ENCODE results near the gene JAKMIP2. TPM values are rescaled to one million over a fixed set of nuclear protein-coding genes. Genes with fewer than 3 reads are reported as not detected.
"Not testable (repeated sequence)": the region's sequence is repeated elsewhere in the genome, so short reads cannot be mapped to it uniquely, and the experiment has no call there.

JAKMIP2 gene
- total RNA-seq, 6 experiments from 2014 or later, result 0.07 to 0.56 (median 0.31) TPM

- TF ChIP-seq, protein P1, sequence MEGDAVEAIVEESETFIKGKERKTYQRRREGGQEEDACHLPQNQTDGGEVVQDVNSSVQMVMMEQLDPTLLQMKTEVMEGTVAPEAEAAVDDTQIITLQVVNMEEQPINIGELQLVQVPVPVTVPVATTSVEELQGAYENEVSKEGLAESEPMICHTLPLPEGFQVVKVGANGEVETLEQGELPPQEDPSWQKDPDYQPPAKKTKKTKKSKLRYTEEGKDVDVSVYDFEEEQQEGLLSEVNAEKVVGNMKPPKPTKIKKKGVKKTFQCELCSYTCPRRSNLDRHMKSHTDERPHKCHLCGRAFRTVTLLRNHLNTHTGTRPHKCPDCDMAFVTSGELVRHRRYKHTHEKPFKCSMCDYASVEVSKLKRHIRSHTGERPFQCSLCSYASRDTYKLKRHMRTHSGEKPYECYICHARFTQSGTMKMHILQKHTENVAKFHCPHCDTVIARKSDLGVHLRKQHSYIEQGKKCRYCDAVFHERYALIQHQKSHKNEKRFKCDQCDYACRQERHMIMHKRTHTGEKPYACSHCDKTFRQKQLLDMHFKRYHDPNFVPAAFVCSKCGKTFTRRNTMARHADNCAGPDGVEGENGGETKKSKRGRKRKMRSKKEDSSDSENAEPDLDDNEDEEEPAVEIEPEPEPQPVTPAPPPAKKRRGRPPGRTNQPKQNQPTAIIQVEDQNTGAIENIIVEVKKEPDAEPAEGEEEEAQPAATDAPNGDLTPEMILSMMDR (IDR thresholded peaks at IDR 0.05), result no peak
- TF ChIP-seq POLR2A (IDR thresholded peaks at IDR 0.05), result no peak
- no peak overlapping the region for H3K27ac ChIP-seq
- WGBS (ENCODE audit: insufficient coverage, low coverage, low lambda C conversion rate, missing lambda C conversion rate), result 74% methylated on average over 3 of the region's 3 CpGs
- no peaks in the 10 kb centered on the region for H3K36me3 ChIP-seq
- no peak for ATAC-seq
- no peak overlapping the region for H3K4me3 ChIP-seq
- no peaks in the 10 kb centered on the region for H3K27me3 ChIP-seq
- intact Hi-C loops (cut with DNase I), result no loop called here
- H3K4me1 ChIP-seq, result peaks cover 0 to 15% (median 0%) of the 10 kb centered on the region in 4 donors
- DNase-seq, result no peak
- no peaks in the 10 kb centered on the region for H3K9me3 ChIP-seq
These were observed 139.9 kb downstream of the JAKMIP2 start for GRCh38 chr5:147642666-147643065.

GRCh38 chr5:147639321-147639720 lies 143.2 kb downstream of the JAKMIP2 start:
- Histone ChIP-seq H3K36me3 (no peaks in the 10 kb centered on the region), H3K4me1 (peaks cover 0 to 19% (median 2%) of the 10 kb centered on the region in 4 donors), H3K27ac (no peak overlapping the region), H3K9me3 (no peaks in the 10 kb centered on the region), H3K27me3 (no peaks in the 10 kb centered on the region), H3K4me3 (no peak overlapping the region)
- WGBS (ENCODE audit: insufficient coverage, low coverage, low lambda C conversion rate, missing lambda C conversion rate), result 62% methylated on average over 5 of the region's 5 CpGs
- intact Hi-C loops (cut with DNase I), result no loop called here
- peak; percentile 48 to 67 (median 56) for ATAC-seq
- DNase-seq, result no peak
- no peak for TF ChIP-seq POLR2A (IDR thresholded peaks at IDR 0.05)
- TF ChIP-seq, protein P1 (IDR thresholded peaks at IDR 0.05), result no peak

- DNase-seq (no peak), ATAC-seq (peak; percentile 30 to 72 (median 50))
- no peaks in the 10 kb centered on the region for H3K27me3 ChIP-seq
- intact Hi-C loops (cut with DNase I), result no loop called here
- peaks cover 0 to 19% (median 2%) of the 10 kb centered on the region in 4 donors for H3K4me1 ChIP-seq
- H3K27ac ChIP-seq, result peak overlapping the region in 1 of 3 donors; percentile 42
- H3K4me3 ChIP-seq, result no peak overlapping the region
- no peaks in the 10 kb centered on the region for H3K36me3 ChIP-seq
- H3K9me3 ChIP-seq, result no peaks in the 10 kb centered on the region
- TF ChIP-seq POLR2A (IDR thresholded peaks at IDR 0.05), result no peak
- TF ChIP-seq, protein P1 (IDR thresholded peaks at IDR 0.05), result no peak
- 10% methylated on average over 2 of the region's 3 CpGs for WGBS (ENCODE audit: insufficient coverage, low coverage, low lambda C conversion rate, missing lambda C conversion rate)
These were observed 145.9 kb downstream of the JAKMIP2 start for GRCh38 chr5:147636729-147636984.

GRCh38 chr5:147635882-147636728 lies 146.4 kb downstream of the JAKMIP2 start:
- H3K9me3 ChIP-seq, result no peaks in the 10 kb centered on the region
- ATAC-seq, result peak; percentile 48 to 75 (median 72)
- H3K27me3 ChIP-seq, result no peaks in the 10 kb centered on the region
- TF ChIP-seq, protein P1 (IDR thresholded peaks at IDR 0.05), result no peak
- TF ChIP-seq POLR2A (IDR thresholded peaks at IDR 0.05), result no peak
- peaks cover 0 to 19% (median 2%) of the 10 kb centered on the region in 4 donors for H3K4me1 ChIP-seq
- no peaks in the 10 kb centered on the region for H3K36me3 ChIP-seq
- DNase-seq, result no peak
- 57% methylated on average over 8 of the region's 15 CpGs for WGBS (ENCODE audit: insufficient coverage, low coverage, low lambda C conversion rate, missing lambda C conversion rate)
- peak overlapping the region in 1 of 3 donors; percentile 42 for H3K27ac ChIP-seq
- no peak overlapping the region for H3K4me3 ChIP-seq
- intact Hi-C loops (cut with DNase I), result no loop called here

GRCh38 chr5:147635439-147635838 lies 147.1 kb downstream of the JAKMIP2 start:
- DNase-seq; H3K27me3 ChIP-seq; H3K4me3 ChIP-seq; H3K27ac ChIP-seq; H3K9me3 ChIP-seq; H3K36me3 ChIP-seq; intact Hi-C loops (cut with DNase I): not testable (repeated sequence)
- ATAC-seq, result peak in 1 of 4 donors; percentile 15
- WGBS (ENCODE audit: insufficient coverage, low coverage, low lambda C conversion rate, missing lambda C conversion rate), result 70% methylated on average over 5 of the region's 5 CpGs
- peaks cover 0 to 19% (median 2%) of the 10 kb centered on the region in 4 donors for H3K4me1 ChIP-seq
